ENCODE results near the gene ARMC3.
"Not testable (repeated sequence)": the region's sequence is repeated elsewhere in the genome, so short reads cannot be mapped to it uniquely, and the experiment has no call there.

ARMC3 gene

DNA sequence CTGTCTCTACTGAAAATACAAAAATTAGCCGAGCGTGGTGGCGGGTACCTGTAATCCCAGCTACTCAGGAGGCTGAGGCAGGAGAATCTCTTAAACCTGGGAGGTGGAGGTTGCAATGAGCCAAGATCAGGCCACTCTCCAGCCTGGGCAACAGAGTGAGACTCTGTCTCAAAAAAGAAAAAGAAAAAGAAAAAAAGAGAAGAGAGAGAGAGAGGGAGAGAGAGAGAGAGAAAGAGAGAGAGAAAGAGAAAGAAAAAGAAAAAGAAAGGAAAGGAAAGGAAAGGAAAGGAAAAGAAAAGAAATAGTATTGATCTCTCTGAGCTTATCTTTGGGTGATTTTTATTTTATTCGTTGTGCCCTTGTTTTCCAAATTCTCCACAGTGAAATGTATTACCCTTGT is 1.2 kb downstream of the ARMC3 start:
- not testable (repeated sequence) for DNase-seq (ENCODE audit: low read depth in 2 of 2)

DNA sequence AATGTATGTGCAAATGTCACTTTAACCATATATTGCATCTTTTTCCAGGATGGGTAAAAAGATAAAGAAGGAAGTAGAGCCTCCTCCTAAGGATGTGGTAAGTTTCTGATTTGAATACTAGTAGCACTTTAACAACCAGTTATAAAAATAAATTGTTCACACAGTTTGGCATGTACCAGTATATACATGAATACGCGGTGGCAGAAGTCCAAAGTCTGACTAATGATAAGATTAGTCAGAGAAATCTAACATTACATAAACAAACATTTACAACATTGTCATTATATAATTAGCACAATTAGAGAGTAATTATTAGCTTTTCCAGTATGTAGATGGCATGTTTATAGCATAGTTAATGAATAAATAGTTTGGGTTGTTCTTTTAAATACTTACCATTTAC is 4.1 kb downstream of the ARMC3 start:
- no peak for DNase-seq (ENCODE audit: low read depth in 2 of 2)

DNA sequence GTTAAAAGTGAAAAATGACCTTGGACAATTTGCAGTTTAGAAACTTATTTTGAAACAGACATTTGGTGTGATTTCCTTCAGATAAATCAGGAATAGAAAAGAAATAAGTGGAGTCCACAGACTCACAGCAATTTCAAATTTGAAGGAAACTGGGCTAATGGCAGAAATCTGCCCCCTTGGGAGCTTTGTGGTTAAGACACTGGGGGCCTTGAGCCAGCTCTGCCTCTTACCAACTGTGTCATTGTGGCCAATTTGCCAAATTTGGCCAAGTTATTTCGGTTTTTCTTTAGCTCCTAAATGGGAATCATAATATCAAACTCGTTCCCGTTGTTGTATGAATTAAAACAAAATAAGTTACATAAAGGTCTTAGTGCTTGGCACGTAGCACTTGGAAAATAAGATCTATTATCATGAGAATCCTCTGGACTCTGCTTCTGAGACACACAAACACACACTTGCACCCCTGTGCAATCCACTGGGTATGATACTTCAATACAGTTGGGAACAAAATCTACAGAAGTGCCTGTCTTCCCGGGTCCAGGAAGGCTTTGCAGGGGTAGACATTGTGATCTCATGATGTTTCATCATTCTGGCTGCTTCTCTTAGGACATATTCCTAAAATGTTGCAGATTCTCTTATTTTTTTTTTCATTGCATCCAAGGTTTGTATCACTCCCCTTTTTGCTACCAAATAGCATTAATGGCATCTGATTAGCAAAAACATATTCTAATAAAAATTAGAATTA is 4.9 kb downstream of the ARMC3 start:
- no peak for DNase-seq (ENCODE audit: low read depth in 2 of 2)

DNA sequence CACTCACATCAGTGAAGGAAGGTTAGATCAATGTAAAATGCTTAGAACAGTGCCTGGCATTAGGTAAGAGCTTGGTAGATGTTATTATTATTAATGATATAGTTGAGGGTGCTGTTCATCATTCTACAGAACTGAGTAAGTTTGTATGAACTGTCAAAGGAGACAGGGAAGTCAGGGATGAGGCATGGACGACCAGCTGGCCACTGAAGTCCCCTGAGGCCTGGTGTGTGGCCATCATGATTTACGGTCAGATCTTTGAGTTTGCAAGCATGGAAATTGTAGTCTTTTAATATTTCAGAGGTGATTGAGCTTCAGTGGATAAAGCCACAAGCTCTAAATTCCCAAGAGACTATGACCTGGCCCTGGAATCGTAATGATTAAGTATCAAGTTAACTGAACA is 6.9 kb downstream of the ARMC3 start:
- DNase-seq (ENCODE audit: low read depth in 2 of 2), result no peak

- no peak for DNase-seq (ENCODE audit: low read depth in 2 of 2)
Observed at GRCh38 chr10:22942437-22942836, 14.6 kb downstream of the ARMC3 start.

DNA sequence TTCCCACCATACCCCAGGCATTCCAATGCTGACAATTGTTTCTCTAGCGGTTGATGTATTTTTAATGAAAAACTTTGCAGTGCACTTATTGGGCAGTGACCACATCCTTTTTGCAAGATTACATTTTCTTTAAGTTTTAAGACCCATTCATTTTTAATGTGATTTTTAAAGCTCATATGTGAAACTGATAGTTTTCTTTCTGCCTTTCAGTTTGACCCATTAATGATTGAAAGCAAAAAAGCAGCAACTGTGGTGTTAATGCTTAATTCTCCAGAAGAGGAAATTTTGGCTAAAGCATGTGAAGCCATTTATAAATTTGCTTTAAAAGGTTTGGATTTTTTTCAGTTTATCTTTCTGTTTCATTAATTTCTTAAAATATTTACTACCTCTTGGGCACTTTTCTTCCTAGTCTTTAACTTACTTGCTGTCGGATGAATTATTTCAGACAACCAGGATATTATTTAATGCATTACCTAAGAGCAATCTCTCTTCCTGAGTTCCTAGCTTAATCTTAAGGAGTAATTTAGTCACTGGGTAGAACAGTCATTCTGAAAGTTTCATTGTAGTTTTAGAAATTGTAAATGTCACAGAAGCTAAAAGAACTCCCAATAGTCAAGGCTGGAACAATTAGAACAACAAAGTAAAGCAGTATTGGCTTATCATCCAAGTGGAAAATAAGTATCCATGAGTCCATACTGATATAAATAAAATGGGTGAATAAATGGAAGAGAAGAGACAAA is 18.3 kb downstream of the ARMC3 start:
- no peak for DNase-seq (ENCODE audit: low read depth in 2 of 2)

DNA sequence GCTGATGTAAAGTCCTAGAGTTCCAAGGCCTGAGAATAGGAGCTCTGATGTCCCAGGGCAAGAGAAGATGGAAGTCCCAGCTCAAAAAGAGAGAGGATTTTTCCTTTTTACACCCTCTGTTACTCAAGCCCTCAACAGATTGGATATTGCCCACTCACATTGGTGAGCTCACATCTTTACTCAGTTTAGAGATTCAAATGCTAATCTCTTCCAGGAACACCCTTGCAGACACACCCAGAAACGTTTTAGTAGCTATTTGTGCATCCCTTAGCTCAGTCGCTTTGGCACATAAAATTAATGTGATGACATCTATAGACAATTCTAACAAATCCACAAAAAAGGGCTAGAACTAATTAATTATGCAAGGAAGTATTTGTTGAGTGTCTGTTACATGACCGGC is 27.1 kb downstream of the ARMC3 start:
- DNase-seq (ENCODE audit: low read depth in 2 of 2), result no peak

DNA sequence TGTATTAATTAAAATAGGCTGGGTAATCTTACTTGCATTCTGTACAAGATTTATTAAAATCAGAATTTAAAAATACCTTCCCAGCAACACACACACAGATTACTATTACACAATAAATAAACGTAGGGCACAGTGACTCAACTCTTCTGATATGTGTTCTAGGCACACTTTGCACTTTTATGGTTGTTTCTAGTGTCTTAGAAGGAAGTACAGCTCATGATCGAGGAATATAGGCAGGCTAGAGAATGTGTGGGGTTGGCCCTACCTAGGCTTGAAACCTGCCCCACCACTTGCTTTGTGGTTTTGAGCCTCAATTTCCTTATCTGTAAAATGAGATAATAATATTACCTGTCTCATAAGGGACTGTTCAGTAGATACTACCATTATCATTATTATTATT is 30.5 kb downstream of the ARMC3 start:
- no peak for DNase-seq (ENCODE audit: low read depth in 2 of 2)

DNA sequence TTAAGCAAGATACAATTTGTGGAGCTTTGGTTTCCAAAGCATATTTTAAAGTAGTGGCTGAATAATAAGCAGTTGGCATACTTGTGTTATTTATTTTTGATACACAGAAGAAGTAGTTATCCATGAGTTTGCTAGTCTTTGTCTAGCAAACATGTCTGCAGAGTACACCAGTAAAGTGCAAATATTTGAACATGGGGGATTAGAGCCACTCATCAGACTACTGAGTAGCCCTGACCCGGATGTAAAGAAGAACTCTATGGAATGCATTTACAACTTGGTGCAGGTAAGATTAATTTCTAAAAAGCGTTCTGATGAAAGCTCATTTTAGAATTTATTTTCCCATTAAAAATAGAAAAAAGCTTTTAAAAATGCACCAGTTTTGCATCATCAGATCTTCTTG is 31.4 kb downstream of the ARMC3 start:
- DNase-seq (ENCODE audit: low read depth in 2 of 2), result no peak

DNA sequence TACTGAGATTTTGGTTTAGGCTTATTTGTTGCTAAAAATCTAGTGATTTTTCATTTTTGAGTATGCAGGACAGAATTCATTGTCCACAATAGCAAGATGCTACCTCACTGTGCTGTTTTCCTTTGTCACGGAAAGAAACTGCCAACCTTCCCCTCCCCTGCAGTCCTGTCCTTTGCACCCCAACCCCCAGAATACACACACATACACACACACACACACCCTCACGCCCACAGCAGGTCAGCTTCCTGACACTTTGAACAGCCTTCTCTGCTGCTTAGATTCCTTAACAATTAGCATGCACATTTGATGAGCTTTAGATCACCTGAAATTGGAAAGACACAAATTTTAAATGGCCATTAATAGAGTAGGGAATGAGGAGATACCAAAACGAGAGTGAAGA is 32.1 kb downstream of the ARMC3 start:
- no peak for DNase-seq (ENCODE audit: low read depth in 2 of 2)

GRCh38 chr10:22962817-22963216 is 35.0 kb downstream of the ARMC3 start:
- no peak for DNase-seq (ENCODE audit: low read depth in 2 of 2)

DNA sequence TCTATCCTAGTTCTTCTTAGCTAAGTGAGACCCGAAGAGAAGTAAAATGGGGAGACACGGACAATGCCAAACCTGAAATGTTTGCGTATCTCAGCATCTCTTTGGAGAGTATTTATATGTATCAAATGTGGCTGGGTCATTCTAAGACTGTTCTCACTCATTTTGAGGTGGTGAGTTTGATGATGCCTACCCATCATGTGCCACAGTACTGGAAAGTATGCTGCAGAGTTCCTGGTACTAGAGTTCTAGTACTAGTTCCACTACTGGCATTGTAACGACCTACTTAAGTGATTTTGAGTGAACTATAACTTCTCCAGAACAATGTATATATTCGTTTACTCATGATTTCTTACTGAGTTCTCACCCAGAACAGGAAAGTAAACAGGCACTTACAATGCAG is 41.9 kb downstream of the ARMC3 start:
- no peak for DNase-seq (ENCODE audit: low read depth in 2 of 2)

DNA sequence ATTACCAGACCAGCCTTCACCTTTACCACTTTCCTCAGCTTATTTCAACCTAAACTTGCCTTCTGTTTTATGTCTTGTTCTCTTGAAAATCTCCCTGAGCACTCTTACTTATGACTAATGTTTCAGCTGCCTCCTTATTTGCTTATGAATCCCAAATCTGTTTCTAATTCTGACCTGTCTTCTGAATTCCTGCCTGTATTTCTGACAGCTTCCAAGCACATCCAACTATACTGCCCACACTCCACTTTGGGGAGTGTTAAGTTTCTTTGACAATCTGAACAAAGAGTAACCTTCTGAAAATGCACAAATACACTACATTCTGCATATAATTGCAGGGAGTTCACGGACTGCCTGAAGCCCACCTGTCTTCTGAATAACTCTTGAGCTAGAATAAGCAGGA is 48.7 kb downstream of the ARMC3 start:
- no peak for DNase-seq (ENCODE audit: low read depth in 2 of 2)

DNA sequence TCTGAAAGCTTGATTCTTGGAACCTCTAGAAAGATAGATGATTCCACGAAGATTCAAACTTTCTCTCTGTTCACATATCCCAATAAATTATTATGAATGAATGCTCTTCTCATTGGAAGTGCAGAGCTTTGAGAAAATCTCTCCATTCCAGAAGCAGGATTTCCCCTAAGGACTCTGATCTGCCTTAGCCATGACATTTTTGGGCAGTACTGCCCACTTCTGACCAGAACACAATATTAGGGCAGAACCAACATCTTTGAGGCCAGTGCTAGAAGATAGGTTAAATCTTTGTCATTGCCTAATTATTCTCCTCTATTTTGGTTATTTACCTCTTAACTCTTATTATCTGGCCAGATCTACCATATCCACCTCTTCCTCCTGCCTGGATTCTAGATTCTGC is 49.9 kb downstream of the ARMC3 start:
- no peak for DNase-seq (ENCODE audit: low read depth in 2 of 2)

DNA sequence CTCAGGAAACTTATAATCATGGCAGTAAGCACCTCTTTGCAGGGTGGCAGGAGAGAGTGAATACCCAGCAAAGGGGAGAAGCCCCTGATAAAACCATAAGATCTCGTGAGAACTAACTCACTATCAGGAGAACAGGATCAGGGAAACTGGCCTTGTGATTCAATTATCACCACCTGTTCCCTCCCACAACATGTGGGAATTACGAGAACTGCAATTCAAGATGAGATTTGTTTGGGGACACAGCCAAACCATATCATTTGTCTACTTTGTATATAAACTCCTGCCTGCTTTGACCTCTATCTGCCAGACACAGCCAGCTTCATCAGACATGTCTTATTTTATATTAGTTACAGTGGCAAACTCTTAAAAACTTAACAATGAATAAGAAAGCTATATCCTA is 50.4 kb downstream of the ARMC3 start:
- DNase-seq (ENCODE audit: low read depth in 2 of 2), result no peak

- DNase-seq (ENCODE audit: low read depth in 2 of 2), result no peak
Observed at GRCh38 chr10:22978918-22979317, 51.1 kb downstream of the ARMC3 start.

- no peak for DNase-seq (ENCODE audit: low read depth in 2 of 2)
Observed at GRCh38 chr10:22980822-22981221, 53.0 kb downstream of the ARMC3 start.

GRCh38 chr10:22984066-22984465 is 56.2 kb downstream of the ARMC3 start:
- no peak for DNase-seq (ENCODE audit: low read depth in 2 of 2)

DNA sequence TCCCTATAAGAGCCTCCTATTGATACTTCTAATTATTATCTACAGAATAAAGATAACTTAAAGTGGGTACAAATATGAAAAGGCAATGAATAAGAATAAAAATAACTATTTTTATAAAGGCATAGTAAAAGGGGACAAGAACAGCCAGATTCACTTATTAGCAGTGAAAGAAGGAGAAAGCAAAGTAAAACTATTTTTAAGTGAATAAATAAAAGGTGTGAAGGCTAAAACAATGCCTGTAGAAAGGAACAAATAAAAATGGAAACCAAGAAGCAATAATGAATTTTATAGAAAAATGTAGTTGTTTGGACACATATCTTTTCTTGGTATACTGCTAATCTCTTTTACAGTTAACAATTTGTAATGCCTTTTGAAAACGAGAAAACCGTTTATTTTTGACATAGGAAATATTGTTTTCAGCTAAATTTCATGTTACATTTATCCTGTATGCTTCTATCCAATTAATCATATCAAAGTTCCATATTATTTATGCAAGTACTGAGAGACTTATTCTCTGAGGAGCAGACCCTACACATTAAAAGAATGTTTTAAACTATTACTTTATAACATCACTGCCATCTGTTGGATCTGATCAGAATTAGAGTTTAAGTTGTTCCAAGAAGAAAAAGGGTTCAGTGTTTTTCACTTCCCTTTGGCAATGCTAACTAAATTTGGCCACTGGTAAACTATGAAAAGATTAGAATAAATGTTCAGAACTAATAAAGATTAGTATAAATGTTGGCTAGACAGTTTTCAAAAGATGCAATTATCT is 59.1 kb downstream of the ARMC3 start:
- DNase-seq (ENCODE audit: low read depth in 2 of 2), result no peak

- peak; percentile 39 to 72 for DNase-seq (ENCODE audit: low read depth in 2 of 2)
Observed at GRCh38 chr10:22988581-22989360, 60.9 kb downstream of the ARMC3 start.

DNA sequence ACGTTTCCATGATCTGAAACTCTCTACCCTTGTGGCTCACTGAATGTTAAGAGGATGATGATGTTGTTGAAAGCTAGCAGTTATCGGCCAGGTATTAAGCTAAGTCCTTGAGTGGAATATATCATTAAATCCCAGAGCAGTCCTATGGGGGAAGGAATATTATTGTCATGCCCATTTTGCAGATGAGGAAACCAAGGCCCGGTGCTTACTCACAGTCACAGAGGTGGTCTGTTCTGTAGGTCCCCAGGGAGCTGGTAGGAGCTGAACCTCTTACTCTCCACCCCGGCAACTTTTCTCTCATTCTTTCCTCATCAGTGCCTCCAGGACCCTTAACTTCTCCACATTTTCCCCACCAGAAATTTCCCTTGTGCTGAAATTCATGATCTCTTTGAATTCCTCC is 62.6 kb downstream of the ARMC3 start:
- DNase-seq (ENCODE audit: low read depth in 2 of 2), result no peak

- peak in 1 of 2 donors; percentile 7 for DNase-seq (ENCODE audit: low read depth in 2 of 2)
Observed at GRCh38 chr10:22992075-22992474, 64.2 kb downstream of the ARMC3 start.

All from stimulated activated CD4-positive, alpha-beta T cell treated with anti-CD3 and anti-CD28 coated beads, Interleukin-1b, Interleukin-23, amount 100 ng/mL, for 4 hours (primary cell).